Lung (tissue), 12 donors: ENCODE results near the gene SRRM1. TPM values are rescaled to one million over a fixed set of nuclear protein-coding genes. Genes with fewer than 3 reads are reported as not detected.

Experiments
- ATAC-seq: fragments of 200-7000 bp; cut with Tn5 transposase; one replicate; pipeline ENCODE4 v1.9.1; 2020; ENCODE audit warnings: moderate number of reproducible peaks; ENCODE audit not compliant: insufficient read depth, low FRiP score
- DNase-seq, 3 donors: peaks; one replicate each; pipeline ENCODE4 v3.0.0-alpha.2; 2013 to 2017
- H3K27ac ChIP-seq, 2 donors: one replicate each; pipeline ENCODE4 v1.5.1; 2013; ENCODE audit warnings: mild to moderate bottlenecking in 2 of 2, moderate library complexity in 2 of 2, control low read depth in 1 of 2, inconsistent platforms in 1 of 2, low read depth in 1 of 2, low read length in 1 of 2
- H3K27me3 ChIP-seq, 3 donors: one replicate each; pipeline ENCODE4 v1.5.1; 2013; ENCODE audit warnings: low read length in 2 of 3; ENCODE audit not compliant: control insufficient read depth in 3 of 3, insufficient read depth in 3 of 3
- H3K36me3 ChIP-seq, 4 donors: one replicate each; pipeline ENCODE4 v1.5.1; 2013; ENCODE audit warnings: low read length in 4 of 4, mild to moderate bottlenecking in 1 of 4, moderate library complexity in 1 of 4; ENCODE audit not compliant: control insufficient read depth in 4 of 4, insufficient read depth in 4 of 4
- H3K4me1 ChIP-seq, 5 donors: one replicate each; pipeline ENCODE4 v1.5.1; 2013; ENCODE audit warnings: low read length in 5 of 5, mild to moderate bottlenecking in 2 of 5, moderate library complexity in 1 of 5; ENCODE audit not compliant: control insufficient read depth in 5 of 5, insufficient read depth in 5 of 5
- H3K4me3 ChIP-seq: one replicate; pipeline ENCODE4 v1.5.1; 2013; ENCODE audit warnings: mild to moderate bottlenecking, control low read depth, moderate library complexity
- H3K9ac ChIP-seq, 2 donors: one replicate each; pipeline ENCODE4 v1.5.1; 2013; ENCODE audit warnings: low read length in 2 of 2, control low read depth in 1 of 2; ENCODE audit not compliant: insufficient read depth in 1 of 2
- H3K9me3 ChIP-seq, 4 donors: one replicate each; pipeline ENCODE4 v1.5.1; 2013; ENCODE audit warnings: low read length in 3 of 4, mild to moderate bottlenecking in 1 of 4, moderate library complexity in 1 of 4; ENCODE audit not compliant: control insufficient read depth in 4 of 4, insufficient read depth in 3 of 4
- CTCF ChIP-seq: IDR thresholded peaks from 2 replicates; pipeline ENCODE4 v1.5.1; 2012; ENCODE audit warnings: mild to moderate bottlenecking; ENCODE audit errors: control extremely low read depth, extremely low read depth
- WGBS, 2 donors: extraction: QIAGEN DNeasy Blood & Tissue Kit; methylation state at CpG; one replicate each; pipeline ENCODE4 v1.1.7; 2013; 5-methylcytosine and 5-hydroxymethylcytosine counted together
- polyA plus RNA-seq, 2 donors: library from polyadenylated mRNA; stranded (reverse); fragments of 200-250 nt; gene quantifications; one replicate each; pipeline ENCODE4 v1.2.1, GENCODE V29; 2013
- total RNA-seq, 2 donors: library from RNA; depleted of rRNA in 1 of 2; stranded (reverse); fragments of >200 nt in 1 of 2; gene quantifications; one replicate each; pipeline ENCODE4 v1.2.1, GENCODE V29; 2014 to 2021
- donor health status: control.
- donor health status: control.
- donor health status: Bipolar disorder and iron deficiency.
- donor health status: healthy.
- donor health status: DM: yes; HTN: yes; CAD: no.

Gene SRRM1
- total and polyA plus RNA-seq, 4 donors, result 37.4 to 95.8 (median 67.4) TPM

- Histone ChIP-seq H3K9ac (no peak overlapping the region), H3K4me1 (no peaks in the 10 kb centered on the region), H3K9me3 (no peaks in the 10 kb centered on the region), H3K4me3 (no peak overlapping the region), H3K27ac (no peak overlapping the region), H3K36me3 (no peaks in the 10 kb centered on the region), H3K27me3 (no peaks in the 10 kb centered on the region)
- no peak for ATAC-seq
- no peak for DNase-seq
- TF ChIP-seq CTCF, result no peak
- 69 to 87% methylated on average over 2 of the region's 2 CpGs for WGBS, 2 donors
Measured at GRCh38 chr1:24606621-24607020, 36.5 kb upstream of the SRRM1 start.

- H3K27ac ChIP-seq, result no peak overlapping the region
- TF ChIP-seq CTCF, result no peak
Measured at GRCh38 chr1:24609949-24610517, 33.1 kb upstream of the SRRM1 start.

GRCh38 chr1:24619376-24619775 lies 23.7 kb upstream of the SRRM1 start:
- no peak for DNase-seq
- Histone ChIP-seq H3K27ac (no peak overlapping the region), H3K9me3 (no peaks in the 10 kb centered on the region), H3K4me1 (no peaks in the 10 kb centered on the region), H3K9ac (no peak overlapping the region), H3K4me3 (no peak overlapping the region), H3K27me3 (no peaks in the 10 kb centered on the region), H3K36me3 (no peaks in the 10 kb centered on the region)
- 71 to 87% methylated on average over 5 of the region's 5 CpGs for WGBS, 2 donors
- ATAC-seq, result no peak
- no peak for TF ChIP-seq CTCF

More at GRCh38 chr1:24609949-24610517, 33.1 kb upstream of the SRRM1 start:
- 64 to 82% methylated on average over 3 of the region's 3 CpGs for WGBS, 2 donors
- no peaks in the 10 kb centered on the region for H3K4me1 ChIP-seq
- no peak for DNase-seq
- no peaks in the 10 kb centered on the region for H3K36me3 ChIP-seq
- H3K9ac ChIP-seq, result no peak overlapping the region
- no peaks in the 10 kb centered on the region for H3K9me3 ChIP-seq
- no peak overlapping the region for H3K4me3 ChIP-seq
- no peak for ATAC-seq
- no peaks in the 10 kb centered on the region for H3K27me3 ChIP-seq

- Histone ChIP-seq H3K4me3 (no peak overlapping the region), H3K9me3 (no peaks in the 10 kb centered on the region), H3K27ac (no peak overlapping the region), H3K4me1 (no peaks in the 10 kb centered on the region), H3K9ac (no peak overlapping the region), H3K27me3 (no peaks in the 10 kb centered on the region), H3K36me3 (no peaks in the 10 kb centered on the region)
- 74 to 83% methylated on average over 5 of the region's 5 CpGs for WGBS, 2 donors
- no peak for TF ChIP-seq CTCF
- DNase-seq (no peak), ATAC-seq (no peak)
Measured at GRCh38 chr1:24620678-24621077, 22.4 kb upstream of the SRRM1 start.
